ENCODE results near the gene MLLT6. TPM values are rescaled to one million over a fixed set of nuclear protein-coding genes. Genes with fewer than 3 reads are reported as not detected.

Gene MLLT6
- total and polyA plus RNA-seq, 10 donors, result 27.3 to 244 (median 143) TPM

GRCh38 chr17:38710985-38711384 lies 5.9 kb downstream of the MLLT6 start:
- WGBS, 5 donors, result 78 to 88% (median 84%) methylated on average over 5 of the region's 5 CpGs
- Histone ChIP-seq H3K4me3 (no peak overlapping the region), H3K9me3 (no peaks in the 10 kb centered on the region), H3K27me3 (replicated peaks in 1 of 7) (peaks cover 0 to 3% (median 0%) of the 10 kb centered on the region in 7 donors), H3K27ac (no peak overlapping the region), H3K36me3 (peaks cover 5 to 90% (median 77%) of the 10 kb centered on the region in 6 donors), H3K4me1 (peaks cover 11 to 73% (median 28%) of the 10 kb centered on the region in 6 donors)
- no peak for DNase-seq
- intact Hi-C loops (cut with DNase I; ENCODE audit: low total_unique reads), result no loop called here
- TF ChIP-seq CTCF (IDR thresholded peaks at IDR 0.05 in 8 of 11, conservative IDR thresholded peaks at IDR 0.05 in 3 of 11), result no peak
- no peak for TF ChIP-seq POLR2AphosphoS5 (IDR thresholded peaks at IDR 0.05)
- TF ChIP-seq POLR2A (IDR thresholded peaks at IDR 0.05), result no peak

GRCh38 chr17:38711792-38712571 lies 6.9 kb downstream of the MLLT6 start:
- intact Hi-C loops (cut with DNase I; ENCODE audit: low total_unique reads), result no loop called here
- Histone ChIP-seq H3K4me3 (no peak overlapping the region), H3K4me1 (peaks cover 6 to 63% (median 19%) of the 10 kb centered on the region in 6 donors), H3K27me3 (replicated peaks in 1 of 7) (no peaks in the 10 kb centered on the region), H3K9me3 (no peaks in the 10 kb centered on the region), H3K36me3 (peaks cover 5 to 100% (median 87%) of the 10 kb centered on the region in 6 donors), H3K27ac (no peak overlapping the region)
- TF ChIP-seq CTCF (IDR thresholded peaks at IDR 0.05 in 8 of 11, conservative IDR thresholded peaks at IDR 0.05 in 3 of 11), result no peak
- peak in 2 of 3 donors; percentile 11 to 64 for TF ChIP-seq POLR2AphosphoS5 (IDR thresholded peaks at IDR 0.05)
- no peak for TF ChIP-seq POLR2A (IDR thresholded peaks at IDR 0.05)
- no peak for DNase-seq
- 50 to 71% (median 66%) methylated on average over 25 to 26 of the region's 26 CpGs for WGBS, 5 donors

GRCh38 chr17:38712593-38712992 lies 7.5 kb downstream of the MLLT6 start:
- TF ChIP-seq POLR2A (IDR thresholded peaks at IDR 0.05) (no peak), CTCF (IDR thresholded peaks at IDR 0.05 in 8 of 11, conservative IDR thresholded peaks at IDR 0.05 in 3 of 11) (no peak), POLR2AphosphoS5 (IDR thresholded peaks at IDR 0.05) (no peak)
- Histone ChIP-seq H3K9me3 (no peaks in the 10 kb centered on the region), H3K27me3 (replicated peaks in 1 of 7) (no peaks in the 10 kb centered on the region), H3K4me3 (no peak overlapping the region), H3K27ac (no peak overlapping the region), H3K36me3 (peaks cover 5 to 100% (median 91%) of the 10 kb centered on the region in 6 donors), H3K4me1 (peaks cover 0 to 57% (median 13%) of the 10 kb centered on the region in 6 donors)
- WGBS, 5 donors, result 94 to 99% (median 97%) methylated on average over 8 to 10 of the region's 10 CpGs
- DNase-seq, result no peak
- intact Hi-C loops (cut with DNase I; ENCODE audit: low total_unique reads), result no loop called here

- intact Hi-C loops (cut with DNase I; ENCODE audit: low total_unique reads), result no loop called here
- 85 to 92% (median 86%) methylated on average over 11 of the region's 11 CpGs for WGBS, 5 donors
- DNase-seq, result no peak
- Histone ChIP-seq H3K36me3 (peaks cover 5 to 100% (median 95%) of the 10 kb centered on the region in 6 donors), H3K4me1 (peaks cover 0 to 51% (median 5%) of the 10 kb centered on the region in 6 donors), H3K27ac (no peak overlapping the region), H3K4me3 (no peak overlapping the region), H3K27me3 (replicated peaks in 1 of 7) (no peaks in the 10 kb centered on the region), H3K9me3 (no peaks in the 10 kb centered on the region)
- TF ChIP-seq POLR2A (IDR thresholded peaks at IDR 0.05), result no peak
- TF ChIP-seq POLR2AphosphoS5 (IDR thresholded peaks at IDR 0.05), result no peak
- no peak for TF ChIP-seq CTCF (IDR thresholded peaks at IDR 0.05 in 8 of 11, conservative IDR thresholded peaks at IDR 0.05 in 3 of 11)
Observed at GRCh38 chr17:38713456-38714075, 8.5 kb downstream of the MLLT6 start.
